ENCODE measurements around the gene BMP3.
"Not testable (repeated sequence)": the region's sequence is repeated elsewhere in the genome, so short reads cannot be mapped to it uniquely, and the experiment has no call there.

BMP3 gene

GRCh38 chr4:81030061-81030980, at the start of gene BMP3:
TSS of gene BMP3 (plus strand) at chr4:81030708. CDS start at chr4:81031285, 577 bp downstream.
- DNase-seq = no peak

- DNase-seq = no peak
These were observed 44.5 kb upstream of the BMP3 start for GRCh38 chr4:80986011-80986410.

GRCh38 chr4:80989921-80990544, 40.5 kb upstream of the BMP3 start:
- DNase-seq = peak; percentile 50

GRCh38 chr4:80990851-80991250, 39.7 kb upstream of the BMP3 start:
- DNase-seq = no peak

GRCh38 chr4:80999943-81000342, 30.6 kb upstream of the BMP3 start:
- no peak for DNase-seq

- DNase-seq = no peak
These were observed 26.9 kb upstream of the BMP3 start for GRCh38 chr4:81003597-81004111.

- no peak for DNase-seq
These were observed 23.1 kb upstream of the BMP3 start for GRCh38 chr4:81007417-81007816.

GRCh38 chr4:81016566-81016965, 13.9 kb upstream of the BMP3 start:
- DNase-seq = not testable (repeated sequence)

GRCh38 chr4:81019006-81019405, 11.5 kb upstream of the BMP3 start:
- DNase-seq = no peak

- DNase-seq = no peak
These were observed 9.2 kb upstream of the BMP3 start for GRCh38 chr4:81021142-81021944.

GRCh38 chr4:81021981-81022380, 8.5 kb upstream of the BMP3 start:
- DNase-seq = no peak

- no peak for DNase-seq
These were observed 7.0 kb upstream of the BMP3 start for GRCh38 chr4:81023484-81023883.

- no peak for DNase-seq
These were observed 678 bp downstream of the BMP3 start for GRCh38 chr4:81030981-81031791.

- no peak for DNase-seq
These were observed 1.5 kb downstream of the BMP3 start for GRCh38 chr4:81031796-81032551.

GRCh38 chr4:81032771-81033684, 2.5 kb downstream of the BMP3 start:
- DNase-seq = no peak

- DNase-seq = no peak
These were observed 8.3 kb downstream of the BMP3 start for GRCh38 chr4:81038636-81039350.

GRCh38 chr4:81039351-81039972, 9.0 kb downstream of the BMP3 start:
- no peak for DNase-seq

GRCh38 chr4:81040012-81040659, 9.6 kb downstream of the BMP3 start:
- DNase-seq = peak; percentile 36

All from activated CD4-positive, alpha-beta T cell treated with anti-CD3 and anti-CD28 coated beads, Interleukin-2, Interleukin-6, amounts not matched to agents 100 ng/mL and 50 ng/mL, durations not matched to agents 16 hours and 8 hours (primary cell).